Natural killer cell (primary cell): ENCODE data around the gene CD109. TPM values are rescaled to one million over a fixed set of nuclear protein-coding genes. Genes with fewer than 3 reads are reported as not detected.

Experiments used
- ATAC-seq, 3 donors: fragments of 150-1000 bp in 2 of 3; fragments of 200-7000 bp in 1 of 3; cut with Tn5 transposase; 1 replicate in 1 of 3; 2 replicates in 2 of 3; pipeline ENCODE4 v1.10.0; 2021; ENCODE audit warnings: mild to moderate bottlenecking in 2 of 3, moderate library complexity in 2 of 3
- DNase-seq, 2 donors: peaks; one replicate each; pipeline versions ENCODE4 v3.0.0 to v3.0.0-alpha.2; 2013 to 2021; ENCODE audit warnings: mixed read lengths in 1 of 2
- H3K27ac ChIP-seq: one replicate; pipeline ENCODE4 v1.5.1; 2013; ENCODE audit warnings: mild to moderate bottlenecking, low read length
- H3K27me3 ChIP-seq: one replicate; pipeline ENCODE4 v1.6.1; 2013; ENCODE audit warnings: low read length; ENCODE audit not compliant: control insufficient read depth, insufficient read depth
- H3K36me3 ChIP-seq: one replicate; pipeline ENCODE4 v1.6.1; 2013; ENCODE audit warnings: low read length; ENCODE audit not compliant: control insufficient read depth, insufficient read depth
- H3K4me1 ChIP-seq: one replicate; pipeline ENCODE4 v1.6.1; 2013; ENCODE audit warnings: low read length; ENCODE audit not compliant: control insufficient read depth, insufficient read depth
- H3K4me3 ChIP-seq: one replicate; pipeline ENCODE4 v1.5.1; 2013; ENCODE audit warnings: low read length
- H3K9me3 ChIP-seq: one replicate; pipeline ENCODE4 v1.6.1; 2013; ENCODE audit warnings: low read length; ENCODE audit not compliant: control insufficient read depth, insufficient read depth
- H3K27ac Mint-ChIP-seq, 2 donors: one replicate each; pipeline ENCODE4 v1.8.0; 2022; ENCODE audit warnings: mild to moderate bottlenecking in 2 of 2, mixed read lengths in 2 of 2, moderate library complexity in 1 of 2
- H3K27me3 Mint-ChIP-seq, 2 donors: one replicate each; pipeline ENCODE4 v1.8.0; 2022; ENCODE audit warnings: low read depth in 2 of 2, mixed read lengths in 2 of 2
- H3K36me3 Mint-ChIP-seq: one replicate; pipeline ENCODE4 v1.8.0; 2022; ENCODE audit warnings: mixed read lengths
- H3K4me1 Mint-ChIP-seq, 2 donors: one replicate each; pipeline ENCODE4 v1.8.0; 2022; ENCODE audit warnings: mixed read lengths in 2 of 2
- H3K4me3 Mint-ChIP-seq: one replicate; pipeline ENCODE4 v1.8.0; 2022; ENCODE audit warnings: mild to moderate bottlenecking, moderate library complexity, mixed read lengths
- H3K9me3 Mint-ChIP-seq, 2 donors: one replicate each; pipeline ENCODE4 v1.8.0; 2022; ENCODE audit warnings: mixed read lengths in 2 of 2
- CTCF ChIP-seq: fragments of 200-600 bp; IDR thresholded peaks from one replicate; pipeline ENCODE4 v1.8.0; 2022; ENCODE audit warnings: antibody characterized with exemption
- WGBS: methylation state at CpG from one replicate; pipeline ENCODE4 v1.1.7; 2013; ENCODE audit warnings: missing lambda C conversion rate; ENCODE audit not compliant: insufficient coverage; 5-methylcytosine and 5-hydroxymethylcytosine counted together
- intact Hi-C: fragments of 100-400 bp; cut with micrococcal nuclease; formaldehyde crosslinking; loops from one replicate; pipeline ENCODE4 v1.14.2; 2022
- total RNA-seq, 4 donors: library from RNA; stranded (reverse); fragments of 120-200 nt in 1 of 4; gene quantifications; one replicate each; pipeline versions ENCODE4 v1.2.3 to v1.2.4, GENCODE V29; 2013 to 2022

The CD109 gene
- total RNA-seq, 3 donors from 2014 or later (not counting 1 experiment from before 2014, with no cell fraction given): 0.24 to 0.88 (median 0.83) TPM

DNA sequence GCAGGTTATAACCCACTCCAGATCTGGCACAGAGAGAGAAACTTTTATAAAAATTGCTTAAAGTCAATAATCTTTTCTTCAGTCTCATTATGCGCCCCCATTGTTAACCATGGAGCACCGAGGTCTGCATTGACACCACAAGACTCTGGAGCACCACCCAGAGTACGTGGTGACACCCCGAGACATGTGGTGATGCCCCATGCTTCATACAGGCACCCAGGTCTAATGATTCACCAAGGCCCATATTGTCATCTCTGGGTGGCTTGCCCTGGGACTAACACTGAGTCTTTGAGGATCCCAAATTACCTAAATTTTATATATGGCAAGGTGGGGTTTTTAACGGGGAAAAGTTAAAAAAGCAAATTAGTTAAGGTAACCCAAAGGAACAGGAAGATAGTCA is 31.1 kb downstream of the CD109 start:
- H3K27ac ChIP-seq: no peak overlapping the region
- H3K9me3 Mint-ChIP-seq: no peaks in the 10 kb centered on the region
- peaks cover 6 to 17% of the 10 kb centered on the region in 2 donors for H3K4me1 Mint-ChIP-seq
- intact Hi-C loops: no loop called here
- 80% methylated on average over 5 of the region's 5 CpGs for WGBS
- no peaks in the 10 kb centered on the region for H3K4me1 ChIP-seq
- H3K27me3 ChIP-seq: no peaks in the 10 kb centered on the region
- no peaks in the 10 kb centered on the region for H3K9me3 ChIP-seq
- no peaks in the 10 kb centered on the region for H3K27me3 Mint-ChIP-seq
- no peak for TF ChIP-seq CTCF
- DNase-seq (no peak), ATAC-seq (no peak)
- no peak overlapping the region for H3K4me3 ChIP-seq
- H3K36me3 ChIP-seq: no peaks in the 10 kb centered on the region
- no peak overlapping the region for H3K27ac Mint-ChIP-seq
- H3K4me3 Mint-ChIP-seq: no peak overlapping the region
- H3K36me3 Mint-ChIP-seq: no peaks in the 10 kb centered on the region

- peaks cover 0 to 6% of the 10 kb centered on the region in 2 donors for H3K4me1 Mint-ChIP-seq
- intact Hi-C loops: no loop called here
- Histone ChIP-seq H3K4me3 (no peak overlapping the region), H3K9me3 (no peaks in the 10 kb centered on the region), H3K36me3 (no peaks in the 10 kb centered on the region), H3K27ac (no peak overlapping the region), H3K27me3 (no peaks in the 10 kb centered on the region), H3K4me1 (no peaks in the 10 kb centered on the region)
- H3K9me3 Mint-ChIP-seq: no peaks in the 10 kb centered on the region
- no peaks in the 10 kb centered on the region for H3K36me3 Mint-ChIP-seq
- DNase-seq (no peak), ATAC-seq (no peak)
- no peaks in the 10 kb centered on the region for H3K27me3 Mint-ChIP-seq
- no peak overlapping the region for H3K4me3 Mint-ChIP-seq
- no peak for TF ChIP-seq CTCF
- H3K27ac Mint-ChIP-seq: no peak overlapping the region
- WGBS: 19% methylated on average over 2 of the region's 4 CpGs
Measured at GRCh38 chr6:73728548-73729205, 32.7 kb downstream of the CD109 start.

DNA sequence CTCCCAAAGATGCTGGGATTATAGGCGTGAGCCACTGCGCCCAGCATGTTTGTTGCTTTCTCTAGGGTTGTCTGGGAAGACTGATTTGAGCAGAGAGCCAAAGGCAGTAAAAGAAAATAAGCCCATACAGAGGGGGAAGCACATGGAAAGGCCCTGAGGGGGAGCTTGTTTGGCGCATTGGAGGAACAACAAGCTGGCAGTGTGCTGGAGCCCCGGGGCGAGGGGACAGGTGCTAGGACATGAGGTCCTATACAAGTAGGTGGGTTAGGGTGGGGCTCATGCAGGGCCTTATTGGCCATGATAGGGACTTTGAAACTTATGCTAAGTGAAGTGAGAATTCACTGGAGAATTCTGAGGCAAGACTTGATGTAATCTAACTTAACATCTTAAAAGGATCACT is 35.3 kb downstream of the CD109 start:
- ATAC-seq: no peak
- no peak overlapping the region for H3K4me3 Mint-ChIP-seq
- Histone ChIP-seq H3K9me3 (no peaks in the 10 kb centered on the region), H3K27me3 (no peaks in the 10 kb centered on the region), H3K4me3 (no peak overlapping the region), H3K36me3 (no peaks in the 10 kb centered on the region), H3K27ac (no peak overlapping the region), H3K4me1 (no peaks in the 10 kb centered on the region)
- H3K4me1 Mint-ChIP-seq: no peaks in the 10 kb centered on the region
- no peaks in the 10 kb centered on the region for H3K27me3 Mint-ChIP-seq
- no peak for DNase-seq
- no peak for TF ChIP-seq CTCF
- no peaks in the 10 kb centered on the region for H3K9me3 Mint-ChIP-seq
- no peak overlapping the region for H3K27ac Mint-ChIP-seq
- WGBS: 95% methylated on average over 5 of the region's 5 CpGs
- intact Hi-C loops: no loop called here
- no peaks in the 10 kb centered on the region for H3K36me3 Mint-ChIP-seq
